ENCODE data around the gene BECN2. TPM values are rescaled to one million over a fixed set of nuclear protein-coding genes. Genes with fewer than 3 reads are reported as not detected.

BECN2 gene, protein sequence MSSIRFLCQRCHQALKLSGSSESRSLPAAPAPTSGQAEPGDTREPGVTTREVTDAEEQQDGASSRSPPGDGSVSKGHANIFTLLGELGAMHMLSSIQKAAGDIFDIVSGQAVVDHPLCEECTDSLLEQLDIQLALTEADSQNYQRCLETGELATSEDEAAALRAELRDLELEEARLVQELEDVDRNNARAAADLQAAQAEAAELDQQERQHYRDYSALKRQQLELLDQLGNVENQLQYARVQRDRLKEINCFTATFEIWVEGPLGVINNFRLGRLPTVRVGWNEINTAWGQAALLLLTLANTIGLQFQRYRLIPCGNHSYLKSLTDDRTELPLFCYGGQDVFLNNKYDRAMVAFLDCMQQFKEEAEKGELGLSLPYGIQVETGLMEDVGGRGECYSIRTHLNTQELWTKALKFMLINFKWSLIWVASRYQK
- not detected in 5 replicates for total RNA-seq (2022; extraction: Qiagen RNA extraction; ENCODE audit: low read depth)

GRCh38 chr1:241957692-241958494, at the start of gene BECN2:
TSS of gene BECN2 (plus strand) at chr1:241957767. CDS start at chr1:241957767, 0 bp downstream.

DNA sequence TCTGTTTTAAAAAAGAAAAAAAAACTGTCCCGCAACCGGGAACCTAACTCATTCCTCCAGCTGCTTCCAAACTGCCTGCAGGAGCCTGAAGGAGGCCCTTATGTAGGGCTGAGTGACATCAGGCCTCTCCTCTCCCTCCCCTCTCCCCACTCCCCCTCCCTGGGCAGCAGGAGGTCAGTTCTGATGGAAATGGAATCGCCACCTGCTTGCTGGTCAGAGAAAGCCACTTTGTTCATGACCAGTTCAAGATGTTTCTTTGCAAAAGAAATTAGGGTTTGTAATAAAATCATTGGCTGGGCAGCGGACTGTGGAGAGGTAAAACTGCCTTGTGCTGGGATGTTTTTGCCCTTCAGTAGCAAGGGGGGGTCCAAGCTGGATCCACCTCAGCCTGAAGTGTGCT, 41.5 kb downstream of the BECN2 start, which contains the start of gene MAP1LC3C:
TSS of gene MAP1LC3C (minus strand) at position 73 of the 400 bp plus-strand sequence. CDS start 90 bp downstream, outside the sequence.

Other genes starting within 250 kb of the BECN2 start
- 25.4 to 32.1 TPM (median 26.2 TPM) in 5 replicates for gene EXO1, start 109.6 kb upstream of the BECN2 start, total RNA-seq (2022; extraction: Qiagen RNA extraction; ENCODE audit: low read depth)
- gene MAP1LC3C, start 41.3 kb downstream of the BECN2 start, total RNA-seq (2022; extraction: Qiagen RNA extraction; ENCODE audit: low read depth) = 0.21 to 0.23 TPM (median 0.22 TPM) in 3 of 5 replicates, not detected in the others